GM18873 (cell line): ENCODE data around the gene UBE2E2.

ENCODE experiments used
- ATAC-seq: cut with Tn5 transposase; IDR thresholded peaks from one replicate; pipeline ENCODE4 v1.9.1; 2021; ENCODE audit warnings: mild to moderate bottlenecking, moderate library complexity, moderate number of reproducible peaks; ENCODE audit not compliant: unreplicated experiment, low FRiP score

UBE2E2 gene

DNA sequence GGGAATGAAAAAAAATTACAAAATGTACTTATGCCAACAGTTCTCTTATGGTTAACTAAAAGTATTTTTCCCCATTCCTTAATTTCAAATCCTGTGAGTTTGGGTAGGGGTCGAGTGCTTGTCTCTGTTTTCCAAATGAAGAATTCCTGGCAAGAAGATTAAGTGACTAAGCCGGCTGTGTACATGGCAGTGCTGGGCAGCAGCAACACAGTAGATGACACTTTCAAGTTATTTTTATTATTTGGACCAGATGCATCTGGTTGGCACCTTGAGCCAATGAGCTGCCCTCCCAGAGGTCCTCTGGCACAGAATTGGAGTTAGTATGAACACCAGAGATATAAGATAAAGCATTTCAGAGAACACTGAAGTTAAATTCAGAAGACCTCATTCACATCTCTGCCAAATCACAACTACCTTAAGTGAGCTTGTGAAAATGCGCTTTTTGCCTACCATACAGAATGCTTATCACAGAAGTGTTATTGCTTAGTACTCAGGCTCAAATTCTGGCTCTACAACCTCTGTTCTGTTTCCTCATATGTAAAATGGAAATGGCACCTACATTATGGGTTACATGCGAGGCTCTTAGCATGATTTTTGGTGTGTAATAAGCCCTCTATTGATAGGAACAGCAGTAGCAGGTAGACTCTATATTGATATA, 256.9 kb downstream of the UBE2E2 start:
- no peak for ATAC-seq

DNA sequence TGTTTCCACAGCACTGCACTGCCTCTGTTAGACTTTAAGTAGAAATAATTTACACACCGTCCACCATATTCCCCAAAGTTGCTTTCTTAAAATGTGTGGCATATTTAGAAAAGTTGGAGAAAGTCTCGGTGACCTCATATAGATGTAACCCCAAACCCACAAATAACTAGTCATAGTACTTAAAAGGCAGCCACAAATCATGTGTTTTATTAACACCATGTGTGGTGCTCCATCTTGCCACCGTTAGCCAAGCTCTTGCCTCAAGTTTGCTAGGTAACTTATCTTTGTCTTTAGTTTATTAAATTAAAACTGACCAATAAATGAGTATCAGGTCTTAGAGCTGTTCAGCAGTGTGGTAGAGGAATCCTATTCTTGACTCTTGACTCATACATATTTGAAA, 257.9 kb downstream of the UBE2E2 start:
- no peak for ATAC-seq

DNA sequence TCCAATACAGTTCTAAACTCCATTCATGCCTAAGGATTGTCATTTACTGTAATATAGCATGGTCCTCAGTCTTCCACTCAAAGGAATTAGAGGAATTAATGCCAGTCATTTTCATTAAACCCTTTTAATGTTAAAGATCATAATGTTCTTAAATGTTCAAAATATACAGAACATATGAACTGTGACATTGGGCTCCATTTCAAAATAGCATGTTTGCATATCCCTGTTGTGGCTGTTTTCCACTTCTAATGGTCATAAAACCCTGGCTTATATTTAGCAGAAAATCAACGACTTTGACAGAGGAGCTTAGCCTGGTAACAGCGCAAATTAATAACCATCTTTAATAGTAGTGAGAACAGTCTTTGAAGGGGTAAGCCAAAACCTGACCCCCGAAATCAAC, 260.7 kb downstream of the UBE2E2 start:
- no peak for ATAC-seq

DNA sequence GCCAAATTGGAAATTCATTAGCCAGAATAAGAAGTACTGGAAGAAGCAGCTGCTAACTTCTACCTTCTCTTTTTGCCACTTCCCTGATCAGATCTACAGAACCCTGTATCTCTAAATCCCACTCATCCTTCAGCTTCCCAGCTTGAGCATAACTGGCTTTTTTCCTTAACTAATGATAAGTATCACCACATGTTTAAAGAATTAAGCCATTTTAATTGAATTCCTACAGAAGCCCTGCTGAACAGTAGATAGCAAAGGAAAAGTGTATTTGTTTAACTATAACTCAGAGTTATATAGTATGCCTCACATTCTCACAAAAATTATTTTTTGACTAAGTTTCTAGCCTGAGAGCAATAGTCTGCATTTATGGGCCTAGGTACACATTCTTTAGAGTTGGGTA, 262.4 kb downstream of the UBE2E2 start:
- ATAC-seq = no peak

DNA sequence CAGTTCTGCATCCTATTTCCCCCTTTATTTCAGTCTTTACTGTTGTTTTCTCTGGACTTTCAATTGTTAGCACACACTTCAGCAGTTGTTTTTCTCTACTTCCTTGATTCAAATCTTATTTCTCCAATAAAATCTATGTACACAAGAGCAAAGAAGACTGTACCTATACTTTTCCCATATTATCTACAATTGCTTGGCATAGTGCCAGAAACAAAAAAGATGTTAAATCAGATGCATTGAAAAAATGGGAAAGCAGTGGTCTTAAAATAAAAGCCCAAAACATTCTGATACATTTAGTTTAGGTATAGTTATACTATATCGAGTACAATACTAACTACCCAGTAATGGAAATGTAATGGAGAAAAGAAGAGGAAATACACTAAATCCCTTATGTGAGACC, 265.1 kb downstream of the UBE2E2 start:
- ATAC-seq = no peak

DNA sequence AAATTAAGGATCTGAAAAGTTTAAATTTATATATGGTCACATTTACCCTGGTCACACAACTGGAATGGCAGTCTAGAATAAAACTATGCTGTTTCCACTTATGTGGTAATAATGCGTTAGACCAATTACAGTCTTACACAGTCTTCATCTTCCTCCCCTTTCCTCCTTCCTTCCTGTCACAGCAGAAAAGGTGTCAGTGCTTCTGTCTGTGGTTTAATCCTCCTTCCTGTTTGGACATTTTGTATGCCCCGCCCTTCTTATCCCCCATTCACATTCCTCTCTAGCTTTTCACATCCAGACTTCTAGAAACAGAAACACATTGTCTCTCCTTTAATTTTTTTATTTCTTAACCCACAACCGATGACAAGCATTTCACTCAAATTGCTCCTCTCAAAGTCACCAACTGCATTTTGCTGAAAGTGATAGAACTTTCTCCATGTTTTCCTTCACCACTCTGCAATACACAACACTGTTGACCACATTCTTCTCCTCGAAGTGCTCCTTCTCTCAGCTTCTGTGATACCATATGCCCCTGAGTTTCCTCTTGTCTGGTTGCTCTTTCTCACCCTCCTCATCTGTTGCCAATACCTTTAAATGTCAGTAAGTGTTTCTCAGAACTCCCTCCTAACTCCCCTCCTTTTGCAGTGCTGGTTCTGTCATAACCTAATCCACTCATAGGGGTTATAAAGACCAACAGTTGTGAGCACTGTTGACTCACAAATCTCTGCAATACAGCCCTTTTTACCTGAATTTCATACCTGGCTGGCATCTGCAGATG, 271.6 kb downstream of the UBE2E2 start:
- no peak for ATAC-seq

DNA sequence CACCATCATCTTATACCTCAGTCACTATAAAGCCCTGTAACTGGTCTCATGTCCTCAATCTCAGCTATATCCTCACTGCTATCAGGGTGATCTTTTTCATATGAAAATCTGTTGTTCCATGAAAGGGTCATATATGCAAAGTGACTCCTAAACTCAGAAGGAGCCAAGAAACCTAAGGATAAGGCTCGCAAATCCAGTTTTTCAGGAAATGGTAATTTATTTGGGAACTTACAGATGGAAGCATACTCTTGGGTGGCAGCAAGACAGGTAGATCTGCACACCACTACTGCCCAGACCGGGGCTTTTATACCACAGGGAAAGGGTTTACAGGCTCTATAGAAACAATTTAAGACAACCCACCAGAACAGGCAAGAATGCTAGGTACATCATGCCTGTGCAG, 272.3 kb downstream of the UBE2E2 start:
- no peak for ATAC-seq

DNA sequence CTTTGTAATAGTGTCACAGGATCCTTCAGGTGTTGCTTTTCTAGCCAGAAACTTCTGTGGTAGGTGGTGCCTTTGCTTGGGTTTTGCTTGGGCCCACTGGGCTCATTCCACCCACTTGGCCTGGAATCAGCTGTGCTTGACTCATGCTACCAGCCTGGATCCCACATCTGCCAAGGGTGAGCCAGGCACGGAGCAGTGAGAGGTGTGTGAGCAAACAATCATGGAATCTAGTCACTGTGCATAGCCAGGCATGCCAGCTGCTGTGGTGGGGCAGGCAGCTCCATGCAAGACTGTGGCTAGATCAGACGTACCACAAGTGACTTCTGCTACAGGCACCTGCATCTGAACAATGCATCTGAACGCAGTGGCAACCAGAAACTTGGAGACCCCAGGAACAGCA, 275.9 kb downstream of the UBE2E2 start:
- ATAC-seq = no peak

DNA sequence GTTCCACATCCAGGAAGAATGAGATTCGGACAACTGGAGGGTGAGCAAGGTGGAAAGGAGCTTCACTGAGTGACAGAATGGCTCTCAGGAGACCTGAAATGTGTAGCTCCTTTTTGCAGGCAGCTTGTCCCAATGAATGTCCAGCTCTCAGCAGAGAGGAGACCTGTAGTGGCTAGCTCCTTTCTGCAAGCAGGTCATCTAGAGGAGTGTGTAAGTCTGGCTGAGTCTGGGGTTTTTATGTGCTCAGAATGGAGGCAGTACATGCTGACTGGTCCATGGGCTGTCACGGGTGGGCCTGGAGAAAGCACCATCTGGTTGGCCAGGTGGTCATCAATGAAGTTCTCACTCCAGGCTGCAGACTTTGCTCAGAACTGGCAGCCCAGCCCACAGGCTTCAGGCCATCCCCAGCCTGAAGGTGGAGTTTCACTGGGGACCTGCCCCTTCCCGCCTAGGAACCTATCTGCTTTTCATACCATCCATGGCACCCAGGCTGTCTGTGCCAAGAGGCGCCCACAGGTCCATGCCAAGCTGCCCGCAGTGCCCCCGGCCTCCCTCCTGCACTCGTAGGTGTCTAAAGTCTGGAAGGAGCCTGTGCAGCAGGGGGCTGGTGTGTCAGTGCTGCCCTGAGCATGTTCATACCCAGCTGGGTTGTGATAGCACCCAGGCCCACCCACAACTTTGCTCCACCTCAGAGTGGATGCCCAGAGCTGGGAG, 276.6 kb downstream of the UBE2E2 start:
- ATAC-seq = no peak

DNA sequence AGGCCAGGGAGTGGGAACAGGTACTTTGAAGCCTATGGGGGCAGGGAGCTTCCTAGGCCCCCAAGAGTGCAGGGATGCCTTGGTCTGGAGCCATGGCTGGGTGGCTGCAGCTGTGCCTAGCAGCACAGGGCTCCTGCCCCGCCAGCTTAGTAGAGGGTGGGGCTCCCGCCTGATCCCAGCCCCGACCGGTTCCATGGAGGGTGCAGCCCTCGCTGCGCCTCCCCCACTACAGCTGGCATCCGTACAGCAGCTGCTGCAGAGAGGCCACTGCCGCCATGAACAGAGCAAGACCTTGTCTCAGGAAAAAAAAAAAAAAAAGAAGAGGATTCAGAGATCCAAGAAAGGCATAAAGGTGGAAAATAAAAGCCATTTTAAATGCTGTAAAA, 277.2 kb downstream of the UBE2E2 start:
- ATAC-seq = no peak

DNA sequence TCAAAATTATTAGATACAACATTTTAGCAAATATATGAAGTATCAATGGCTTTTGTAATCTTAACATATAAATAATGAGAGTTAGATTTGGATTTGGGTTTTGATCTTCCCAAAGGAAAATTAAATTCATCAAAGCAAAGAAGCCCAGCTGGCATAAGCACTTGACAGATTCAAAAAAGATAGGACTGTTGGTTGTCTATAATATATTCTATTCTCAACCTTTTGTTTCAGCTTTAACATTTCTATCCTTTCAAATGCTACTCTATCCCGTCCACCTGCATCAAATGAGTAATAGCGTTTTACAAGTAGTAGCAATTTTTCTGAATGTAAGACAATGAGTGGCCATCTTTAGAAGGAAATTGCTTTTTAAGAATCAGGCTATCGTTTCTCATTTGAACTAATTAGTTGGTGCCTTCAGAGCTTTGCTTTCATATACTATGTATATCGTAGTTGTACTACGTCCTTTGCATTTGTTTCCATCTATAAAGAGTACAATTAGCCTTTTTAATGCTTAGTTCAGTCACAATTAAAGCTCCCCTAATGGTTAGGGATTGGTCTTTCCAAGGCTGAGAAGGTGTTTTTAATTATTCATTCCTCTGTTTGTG, 278.0 kb downstream of the UBE2E2 start:
- ATAC-seq = no peak

DNA sequence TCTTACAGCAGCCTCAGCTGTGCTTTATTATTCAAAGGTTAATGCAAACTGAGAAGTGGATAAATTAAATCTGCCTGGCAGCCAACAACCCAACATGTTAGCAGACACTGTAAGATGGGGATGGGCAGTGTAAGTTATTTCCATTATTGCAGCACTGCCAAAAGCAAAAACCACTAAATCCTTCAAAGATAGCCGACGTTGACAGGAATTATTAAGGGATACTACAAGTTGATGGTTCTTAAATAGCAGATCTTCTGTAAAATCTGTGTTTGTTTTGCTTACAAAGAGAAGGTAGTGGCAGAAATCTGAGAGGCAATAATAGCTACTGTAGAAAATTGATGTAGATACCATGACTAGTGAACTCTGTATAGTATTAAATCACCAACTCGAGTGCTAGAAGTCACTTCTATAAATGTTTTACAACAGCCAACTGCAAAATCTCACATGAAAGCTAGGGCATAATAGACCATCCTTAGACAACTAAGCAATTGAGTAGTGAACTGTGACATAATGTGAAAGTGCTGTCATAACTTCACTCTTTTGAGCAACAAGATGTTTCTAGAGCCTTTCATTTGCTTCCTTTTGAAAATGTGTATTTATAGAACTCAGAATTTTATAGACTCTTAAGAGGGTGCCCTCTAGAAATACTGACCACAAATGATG, 278.6 kb downstream of the UBE2E2 start:
- ATAC-seq = no peak

DNA sequence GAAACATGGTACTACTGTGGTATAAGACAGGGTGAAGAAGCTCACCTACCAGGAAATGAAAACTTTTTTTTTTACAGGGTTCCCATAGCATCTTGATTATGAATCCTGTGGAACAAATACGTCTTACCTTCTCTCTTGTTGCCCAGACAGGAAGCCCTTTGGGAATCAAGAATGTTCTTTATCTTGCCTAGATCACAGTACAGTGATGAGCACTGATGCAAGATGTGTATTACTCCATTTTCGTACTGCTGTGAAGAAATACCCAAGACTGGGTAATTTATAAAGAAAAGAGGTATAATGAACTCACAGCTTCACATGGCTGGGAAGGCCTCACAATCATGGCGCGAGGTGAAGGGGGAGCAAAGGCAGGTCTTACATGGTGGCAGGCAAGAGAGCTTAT, 281.3 kb downstream of the UBE2E2 start:
- no peak for ATAC-seq

DNA sequence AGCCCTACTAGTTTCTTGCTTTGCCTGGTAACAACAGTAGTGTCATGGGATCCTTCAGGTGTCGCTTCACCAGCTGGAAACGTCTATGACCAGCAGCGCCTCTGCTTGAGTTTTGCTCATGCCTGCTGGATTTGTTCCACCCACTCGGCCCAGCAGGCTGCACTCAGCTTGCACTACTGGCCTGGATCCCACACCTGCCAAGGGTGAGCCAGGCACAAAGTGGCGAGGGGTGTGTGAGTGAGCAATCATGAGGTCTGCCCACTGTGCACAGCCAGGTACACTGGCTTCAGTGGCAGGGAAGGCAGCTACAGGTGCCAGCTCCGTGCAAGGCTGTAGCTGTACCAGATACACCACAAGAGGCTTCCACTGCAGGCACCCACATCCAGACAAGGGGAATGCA, 282.8 kb downstream of the UBE2E2 start:
- no peak for ATAC-seq

DNA sequence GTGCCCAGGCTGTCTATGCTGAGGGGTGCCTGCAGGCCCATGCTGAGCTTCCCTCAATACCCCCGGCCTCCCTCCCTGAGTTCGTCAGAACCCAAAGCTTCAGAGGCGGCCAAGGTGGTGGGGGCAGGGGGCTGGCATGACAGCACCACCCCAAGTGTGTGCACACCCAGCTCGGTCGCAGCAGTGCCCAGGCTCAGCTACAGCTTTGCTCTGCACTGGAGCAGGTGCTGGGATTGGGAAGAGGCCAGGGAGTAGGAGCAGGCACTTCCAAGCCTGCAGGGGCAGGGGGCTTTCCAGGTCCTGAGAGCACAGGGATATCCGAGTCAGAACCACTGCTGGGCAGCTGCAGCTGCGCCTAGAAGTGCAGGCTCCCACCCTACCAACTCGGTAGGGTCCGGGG, 283.9 kb downstream of the UBE2E2 start:
- ATAC-seq = no peak

DNA sequence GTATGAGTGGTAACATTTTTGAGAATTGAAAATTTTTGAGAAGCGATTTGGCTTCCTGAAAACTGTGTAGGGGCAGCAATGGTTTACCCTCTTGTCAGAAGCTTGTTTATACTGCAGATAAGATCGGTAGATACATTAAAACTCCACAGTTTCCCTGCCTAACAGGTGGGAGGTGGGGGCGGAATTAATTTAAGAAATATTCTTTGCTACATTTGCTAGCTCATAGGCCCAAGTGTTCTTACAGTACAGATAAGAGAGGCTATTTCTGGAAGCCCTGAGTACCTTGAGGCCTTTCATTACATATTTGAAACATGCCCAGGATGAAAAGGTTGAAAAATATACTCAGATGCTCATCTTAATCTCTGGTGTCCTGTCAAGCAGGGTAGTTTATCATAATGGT, 285.5 kb downstream of the UBE2E2 start:
- no peak for ATAC-seq

DNA sequence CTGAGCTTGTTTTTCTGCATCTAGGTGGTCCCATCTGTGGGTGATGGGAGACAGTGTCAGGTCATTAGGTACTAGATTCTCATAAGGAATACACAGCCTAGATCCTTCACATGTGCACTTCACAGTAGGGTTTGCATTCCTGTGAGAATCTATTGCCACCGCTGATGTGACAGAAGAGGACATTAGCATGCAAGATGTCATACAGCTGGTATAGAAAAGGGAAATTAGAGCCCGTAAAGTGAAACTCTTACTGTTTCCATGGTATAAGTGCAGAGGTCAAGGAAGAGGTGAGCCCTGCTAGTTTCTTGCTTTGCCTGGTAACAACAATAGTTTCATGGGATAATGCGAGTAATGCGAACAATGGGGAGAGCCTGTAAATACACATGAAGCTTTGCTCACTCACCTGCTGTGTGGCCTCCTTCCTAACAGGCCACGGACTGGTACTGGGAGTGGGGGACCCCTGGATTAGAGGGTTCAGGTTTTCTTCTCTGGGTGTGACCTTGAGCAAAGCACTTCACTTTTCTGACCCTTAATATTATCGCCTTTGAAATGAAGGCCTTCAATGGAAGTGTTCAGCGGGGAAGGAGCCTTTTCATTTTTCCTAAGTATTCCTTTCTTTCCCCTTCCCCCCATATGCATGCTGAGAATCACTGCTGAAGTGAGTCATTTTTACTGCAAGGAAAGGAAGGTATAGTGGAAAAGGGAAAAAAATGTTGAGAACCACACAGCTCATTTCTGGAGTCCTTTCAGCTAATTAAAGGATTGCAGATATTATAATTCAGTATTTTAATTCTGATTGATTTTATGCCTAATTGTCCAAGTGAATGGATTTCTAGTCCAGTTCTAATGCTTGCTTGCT, 286.4 kb downstream of the UBE2E2 start:
- ATAC-seq = no peak

DNA sequence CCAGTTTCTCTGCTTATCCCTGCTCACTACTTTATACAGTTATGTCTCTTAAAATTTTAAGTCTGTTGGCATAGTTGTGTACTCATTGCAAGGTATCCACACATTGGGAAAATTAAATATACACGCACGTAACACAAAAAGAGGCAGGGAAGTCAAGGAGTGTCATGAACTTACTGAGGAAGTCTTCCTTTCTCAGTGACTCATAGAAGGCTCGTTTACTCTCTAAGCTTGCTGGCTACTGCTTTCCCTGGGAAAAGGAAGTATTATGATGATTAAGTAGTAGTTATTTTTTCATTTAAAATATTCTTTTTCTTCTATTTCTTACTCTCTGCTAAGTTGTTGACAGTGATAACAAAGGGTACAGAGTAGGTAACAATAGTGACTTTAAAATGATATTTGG, 287.3 kb downstream of the UBE2E2 start:
- no peak for ATAC-seq

DNA sequence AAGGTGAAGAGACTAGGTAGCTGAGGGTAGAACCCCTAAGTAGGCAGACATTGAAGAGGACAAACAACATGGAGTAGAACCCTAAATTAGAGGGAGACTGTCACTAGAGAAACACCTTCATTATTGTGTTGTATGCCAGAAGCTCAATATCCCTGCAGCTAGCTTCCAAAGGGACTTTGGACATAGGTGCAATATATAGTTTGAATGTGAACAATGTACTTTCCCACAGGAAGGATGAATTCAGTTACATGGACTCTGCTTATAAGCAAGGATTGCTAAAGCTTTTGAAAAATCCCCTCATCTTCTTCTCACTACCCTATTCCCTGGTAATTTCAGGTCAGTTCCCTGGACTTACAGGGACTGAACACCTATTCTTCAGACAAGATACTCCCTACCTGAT, 288.9 kb downstream of the UBE2E2 start:
- ATAC-seq = no peak

DNA sequence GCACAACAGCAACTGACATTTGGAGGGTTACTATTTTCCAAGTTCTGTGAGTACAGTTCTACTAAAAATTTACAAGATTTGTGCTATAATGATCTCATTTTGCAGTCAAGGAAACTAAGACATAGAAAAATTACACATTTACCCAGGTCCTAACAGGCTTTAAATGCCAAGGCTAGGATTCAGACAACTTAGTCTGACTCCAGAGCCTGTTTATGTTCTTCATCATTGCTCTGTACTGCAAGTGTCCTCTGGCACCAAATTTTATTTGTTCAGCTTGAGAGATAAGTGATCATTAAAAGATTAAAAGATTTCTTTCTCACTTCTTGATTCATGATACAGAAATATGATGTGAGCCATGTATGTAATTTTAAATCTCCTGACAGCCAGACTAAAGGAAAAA, 290.8 kb downstream of the UBE2E2 start:
- no peak for ATAC-seq
